Progenitor cell of endocrine pancreas (in vitro differentiated cells): ENCODE measurements around the gene TM2D1. TPM values are rescaled to one million over a fixed set of nuclear protein-coding genes. Genes with fewer than 3 reads are reported as not detected.
"Not testable (repeated sequence)": the region's sequence is repeated elsewhere in the genome, so short reads cannot be mapped to it uniquely, and the experiment has no call there.

ENCODE experiments used
- DNase-seq: peaks from one replicate; pipeline ENCODE4 v3.0.0; 2021; ENCODE audit warnings: low spot score; ENCODE audit not compliant: unreplicated experiment
- H3K27ac Mint-ChIP-seq: 2 replicates; pipeline ENCODE4 v1.8.0; 2021; ENCODE audit warnings: mild to moderate bottlenecking, moderate library complexity, mixed read lengths
- H3K27me3 Mint-ChIP-seq: 2 replicates; pipeline ENCODE4 v1.8.0; 2021; ENCODE audit warnings: mixed read lengths
- H3K36me3 Mint-ChIP-seq: 2 replicates; pipeline ENCODE4 v1.8.0; 2022; ENCODE audit warnings: mixed read lengths; ENCODE audit not compliant: insufficient read depth
- H3K4me1 Mint-ChIP-seq: 2 replicates; pipeline ENCODE4 v1.8.0; 2021; ENCODE audit warnings: low read depth, mixed read lengths
- H3K4me3 Mint-ChIP-seq: 2 replicates; pipeline ENCODE4 v1.8.0; 2021; ENCODE audit warnings: low read depth, mild to moderate bottlenecking, moderate library complexity, mixed read lengths
- H3K9me3 Mint-ChIP-seq: 2 replicates; pipeline ENCODE4 v1.8.0; 2021; ENCODE audit warnings: low read depth, mixed read lengths
- CTCF ChIP-seq: fragments of 200-600 bp; sonication (generic); IDR thresholded peaks from one replicate; pipeline ENCODE4 v1.5.0; 2021; ENCODE audit warnings: antibody characterized with exemption, mild to moderate bottlenecking; ENCODE audit not compliant: unreplicated experiment
- total RNA-seq: library from RNA; stranded (reverse); gene quantifications from 2 replicates; pipeline ENCODE4 v1.2.1, GENCODE V29; 2021

Gene TM2D1
- total RNA-seq, 1 donor from 2014 or later, result 36.7 TPM

DNA sequence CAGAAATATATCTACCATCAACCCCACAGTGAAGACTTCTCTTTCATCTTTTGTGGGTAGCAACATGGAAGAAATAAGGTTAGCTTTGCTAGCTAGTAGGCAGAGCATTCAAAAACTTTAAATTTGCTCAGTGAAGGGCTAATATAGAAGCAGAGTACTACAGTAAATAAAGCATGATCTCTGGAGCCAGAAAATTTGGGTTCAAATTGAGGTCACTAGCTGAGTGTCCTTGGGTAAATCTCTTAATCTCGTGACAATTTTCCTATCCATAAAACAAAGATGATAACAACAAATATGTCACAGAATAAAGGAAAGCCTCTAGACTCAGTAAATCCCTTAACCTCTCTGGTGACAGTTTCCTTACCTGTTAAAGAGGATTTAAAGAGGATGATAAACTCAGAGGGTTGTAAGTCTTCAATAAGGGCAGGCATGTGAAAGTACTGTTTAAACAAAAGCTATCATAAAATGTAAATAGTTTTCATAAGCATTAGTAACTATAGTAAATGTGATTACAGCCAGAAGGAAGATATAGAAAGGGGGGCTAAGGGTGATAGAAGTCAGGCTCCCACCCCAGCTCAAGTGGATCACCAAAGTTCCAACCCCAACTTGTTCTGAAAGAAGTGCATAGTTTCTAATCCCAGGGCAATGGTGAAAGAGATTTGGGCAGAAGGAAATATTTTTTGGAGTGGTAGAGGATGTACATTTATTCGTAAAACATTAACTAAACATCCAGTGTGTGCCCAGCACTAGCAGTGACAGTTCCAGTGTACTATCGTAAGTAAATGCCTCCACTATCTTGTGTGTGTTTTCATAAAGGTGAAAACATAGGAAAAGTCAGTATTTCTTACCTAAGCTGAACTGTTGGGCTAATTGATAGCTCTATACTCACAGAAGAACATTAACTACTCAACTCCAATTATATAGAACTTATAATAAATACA, 24.8 kb downstream of the TM2D1 start:
- Mint-ChIP-seq H3K27me3 (no peaks in the 10 kb centered on the region), H3K9me3 (no peaks in the 10 kb centered on the region), H3K4me3 (no peak overlapping the region), H3K27ac (no peak overlapping the region), H3K36me3 (peaks cover 29% of the 10 kb centered on the region), H3K4me1 (peaks cover 15% of the 10 kb centered on the region)
- no peak for TF ChIP-seq CTCF
- DNase-seq, result no peak

DNA sequence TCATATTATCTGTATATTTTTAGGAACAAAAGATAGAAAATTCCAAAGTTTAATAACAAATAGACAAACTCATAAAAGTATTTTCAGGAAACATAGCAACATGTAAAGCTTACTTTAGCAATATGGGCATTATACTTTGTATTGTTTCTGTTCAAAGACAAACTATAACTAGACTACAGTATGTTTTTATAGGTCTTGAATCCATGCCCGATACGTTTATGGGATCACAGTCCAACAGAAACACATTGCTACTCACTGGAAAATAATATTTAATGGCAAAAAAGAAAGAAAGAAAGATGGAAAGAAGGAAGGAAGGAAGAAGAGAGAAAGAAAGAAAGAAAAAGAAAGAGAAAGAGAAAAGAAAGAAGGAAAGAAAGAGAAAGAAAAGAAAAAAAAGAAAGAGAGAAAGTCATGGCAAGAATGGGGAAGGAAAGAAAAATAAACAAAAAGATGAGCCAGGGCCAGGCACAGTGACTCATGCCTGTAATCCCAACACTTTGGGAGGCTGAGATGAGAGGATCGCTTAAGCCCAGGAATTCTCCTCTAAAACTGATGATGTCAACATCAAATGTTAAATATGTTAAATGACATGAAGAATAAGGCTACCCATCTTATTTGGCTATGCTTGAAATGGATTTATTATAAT, 32.7 kb downstream of the TM2D1 start:
- Mint-ChIP-seq H3K27me3 (no peaks in the 10 kb centered on the region), H3K27ac (no peak overlapping the region), H3K4me1 (no peaks in the 10 kb centered on the region), H3K36me3 (peaks cover 7% of the 10 kb centered on the region), H3K9me3 (no peaks in the 10 kb centered on the region), H3K4me3 (no peak overlapping the region)
- no peak for TF ChIP-seq CTCF
- DNase-seq, result no peak

DNA sequence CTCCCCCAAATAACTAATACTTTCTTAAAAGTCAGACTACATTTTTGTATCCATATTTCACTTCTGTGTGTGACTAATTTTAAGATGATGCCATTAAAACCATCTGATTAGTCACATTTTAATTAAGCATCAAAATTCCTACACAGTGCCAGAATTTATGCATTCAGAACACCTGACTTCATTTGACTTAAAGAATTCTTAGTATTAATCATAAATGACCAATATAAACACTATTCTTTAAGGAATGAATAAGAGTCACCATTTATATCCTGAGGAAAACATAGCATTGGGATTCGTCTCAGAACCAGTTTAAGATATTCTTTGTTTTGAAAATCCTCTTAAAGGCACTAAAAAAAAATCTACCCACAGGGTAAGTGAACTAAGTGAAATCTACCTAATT, 37.0 kb downstream of the TM2D1 start:
- peaks cover 8% of the 10 kb centered on the region for H3K4me1 Mint-ChIP-seq
- H3K27me3 Mint-ChIP-seq, result no peaks in the 10 kb centered on the region
- no peak overlapping the region for H3K27ac Mint-ChIP-seq

GRCh38 chr1:61682891-61683290, 42.0 kb downstream of the TM2D1 start:
- no peak for DNase-seq
- TF ChIP-seq CTCF, result no peak
- no peaks in the 10 kb centered on the region for H3K27me3 Mint-ChIP-seq

More for the DNA sequence above, 37.0 kb downstream of the TM2D1 start:
- H3K4me3 Mint-ChIP-seq, result no peak overlapping the region
- no peak for DNase-seq
- H3K36me3 Mint-ChIP-seq, result peaks cover 1% of the 10 kb centered on the region
- TF ChIP-seq CTCF, result no peak
- no peaks in the 10 kb centered on the region for H3K9me3 Mint-ChIP-seq

GRCh38 chr1:61680500-61680899, 44.4 kb downstream of the TM2D1 start:
- DNase-seq, result no peak
- H3K27me3 Mint-ChIP-seq, result no peaks in the 10 kb centered on the region
- H3K9me3 Mint-ChIP-seq, result no peaks in the 10 kb centered on the region
- H3K4me3 Mint-ChIP-seq, result no peak overlapping the region
- TF ChIP-seq CTCF, result no peak
- H3K4me1 Mint-ChIP-seq, result peaks cover 21% of the 10 kb centered on the region
- no peak overlapping the region for H3K27ac Mint-ChIP-seq
- H3K36me3 Mint-ChIP-seq, result peaks cover 11% of the 10 kb centered on the region

More at GRCh38 chr1:61682891-61683290, 42.0 kb downstream of the TM2D1 start:
- Mint-ChIP-seq H3K4me1 (peaks cover 14% of the 10 kb centered on the region), H3K36me3 (peaks cover 9% of the 10 kb centered on the region), H3K27ac (no peak overlapping the region), H3K4me3 (no peak overlapping the region), H3K9me3 (no peaks in the 10 kb centered on the region)

- not testable (repeated sequence) for DNase-seq, H3K27ac Mint-ChIP-seq, H3K36me3 Mint-ChIP-seq, H3K9me3 Mint-ChIP-seq, H3K4me3 Mint-ChIP-seq, H3K27me3 Mint-ChIP-seq
- H3K4me1 Mint-ChIP-seq, result peaks cover 14% of the 10 kb centered on the region
Measured at GRCh38 chr1:61676881-61677280, 48.1 kb downstream of the TM2D1 start.
